Subcutaneous adipose tissue (tissue), 4 donors: ENCODE measurements around the gene DIP2C. TPM values are rescaled to one million over a fixed set of nuclear protein-coding genes. Genes with fewer than 3 reads are reported as not detected.

Experiments
- total RNA-seq, 4 donors: library from RNA; depleted of rRNA; stranded (reverse); fragments of >200 nt; gene quantifications; one replicate each; pipeline ENCODE4 v1.1.0, GENCODE V29; 2016
- TF ChIP-seq, protein P1 (sequence below): fragments of 450-650 bp; IDR thresholded peaks from one replicate; pipeline ENCODE4 v1.5.1; 2016; ENCODE audit warnings: low read depth, mild to moderate bottlenecking, control low read depth, antibody characterized with exemption, moderate library complexity

Gene DIP2C
- total RNA-seq, 4 donors from 2014 or later, result 32.1 to 64.0 (median 40.5) TPM

DNA sequence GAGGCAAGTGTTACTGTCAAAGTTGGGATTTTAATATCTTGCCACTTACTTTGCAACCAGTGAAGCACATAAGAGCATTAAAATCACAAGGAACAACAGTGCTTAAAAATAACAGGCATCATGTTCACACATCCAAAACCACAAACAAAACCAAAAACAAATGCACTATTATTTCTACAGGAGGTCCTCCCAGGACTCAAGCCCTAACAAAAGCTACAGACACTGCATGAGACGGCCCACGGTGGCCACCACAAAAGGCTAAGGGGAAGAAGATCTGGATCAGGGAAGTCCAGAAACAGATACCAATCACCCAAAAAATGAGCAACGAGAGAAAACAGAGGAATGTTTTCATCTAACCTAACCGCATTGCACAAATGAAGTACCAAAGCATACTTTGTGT, 395.8 kb downstream of the DIP2C start:
- TF ChIP-seq, protein P1, sequence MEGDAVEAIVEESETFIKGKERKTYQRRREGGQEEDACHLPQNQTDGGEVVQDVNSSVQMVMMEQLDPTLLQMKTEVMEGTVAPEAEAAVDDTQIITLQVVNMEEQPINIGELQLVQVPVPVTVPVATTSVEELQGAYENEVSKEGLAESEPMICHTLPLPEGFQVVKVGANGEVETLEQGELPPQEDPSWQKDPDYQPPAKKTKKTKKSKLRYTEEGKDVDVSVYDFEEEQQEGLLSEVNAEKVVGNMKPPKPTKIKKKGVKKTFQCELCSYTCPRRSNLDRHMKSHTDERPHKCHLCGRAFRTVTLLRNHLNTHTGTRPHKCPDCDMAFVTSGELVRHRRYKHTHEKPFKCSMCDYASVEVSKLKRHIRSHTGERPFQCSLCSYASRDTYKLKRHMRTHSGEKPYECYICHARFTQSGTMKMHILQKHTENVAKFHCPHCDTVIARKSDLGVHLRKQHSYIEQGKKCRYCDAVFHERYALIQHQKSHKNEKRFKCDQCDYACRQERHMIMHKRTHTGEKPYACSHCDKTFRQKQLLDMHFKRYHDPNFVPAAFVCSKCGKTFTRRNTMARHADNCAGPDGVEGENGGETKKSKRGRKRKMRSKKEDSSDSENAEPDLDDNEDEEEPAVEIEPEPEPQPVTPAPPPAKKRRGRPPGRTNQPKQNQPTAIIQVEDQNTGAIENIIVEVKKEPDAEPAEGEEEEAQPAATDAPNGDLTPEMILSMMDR, result no peak

DNA sequence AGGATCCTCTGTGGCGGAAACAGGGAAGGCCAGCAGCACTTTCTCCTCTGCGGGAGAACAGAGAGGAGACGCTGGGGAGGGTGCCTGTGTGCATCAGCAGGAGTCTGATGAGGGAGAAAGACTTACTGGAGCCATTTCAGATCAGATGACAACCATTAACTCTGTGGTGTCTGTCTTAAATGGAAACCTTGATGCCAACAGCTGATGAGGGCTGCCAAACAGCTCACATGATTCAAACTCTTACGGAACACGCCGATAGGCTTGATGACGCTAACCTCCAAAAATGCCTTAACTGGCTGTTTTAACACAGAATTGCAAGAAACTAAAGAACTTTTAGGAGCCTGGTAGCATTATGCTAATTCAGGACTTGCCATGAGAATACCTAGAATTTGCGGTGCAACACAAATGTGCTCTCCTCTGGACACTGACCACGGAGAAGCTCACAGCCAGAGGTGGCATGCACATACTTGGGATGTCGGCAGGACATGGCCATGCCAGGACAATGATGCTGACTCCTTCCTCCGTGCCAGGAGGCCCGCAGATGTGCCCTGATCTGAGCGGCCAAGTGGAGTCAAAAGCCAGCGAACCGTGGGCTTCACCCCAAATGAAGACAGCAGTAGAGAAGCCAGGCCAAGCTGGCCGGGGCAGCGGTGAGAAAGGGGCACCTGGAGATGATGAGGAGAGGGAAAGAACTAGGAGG, 399.3 kb downstream of the DIP2C start:
- TF ChIP-seq, protein P1, result no peak

DNA sequence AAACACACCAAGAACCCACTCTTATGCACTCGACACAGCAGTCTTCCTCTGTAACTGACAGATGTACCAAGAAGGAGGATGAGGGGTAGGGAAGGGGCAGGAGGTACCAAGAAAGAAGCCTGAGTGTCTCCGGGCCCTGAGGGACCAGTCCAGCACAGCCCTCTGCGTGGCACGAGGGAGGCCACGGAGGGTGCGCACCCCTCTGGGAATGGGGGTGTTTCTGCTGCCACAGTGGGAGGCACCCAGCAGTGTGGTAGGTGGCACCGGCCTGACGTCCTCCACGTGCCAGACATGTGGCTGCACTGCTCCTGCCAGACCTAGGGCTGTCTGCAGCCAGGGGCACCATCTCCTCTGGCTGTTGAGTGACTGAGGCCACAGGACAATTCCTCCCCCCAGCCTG, 399.9 kb downstream of the DIP2C start:
- TF ChIP-seq, protein P1, result no peak

DNA sequence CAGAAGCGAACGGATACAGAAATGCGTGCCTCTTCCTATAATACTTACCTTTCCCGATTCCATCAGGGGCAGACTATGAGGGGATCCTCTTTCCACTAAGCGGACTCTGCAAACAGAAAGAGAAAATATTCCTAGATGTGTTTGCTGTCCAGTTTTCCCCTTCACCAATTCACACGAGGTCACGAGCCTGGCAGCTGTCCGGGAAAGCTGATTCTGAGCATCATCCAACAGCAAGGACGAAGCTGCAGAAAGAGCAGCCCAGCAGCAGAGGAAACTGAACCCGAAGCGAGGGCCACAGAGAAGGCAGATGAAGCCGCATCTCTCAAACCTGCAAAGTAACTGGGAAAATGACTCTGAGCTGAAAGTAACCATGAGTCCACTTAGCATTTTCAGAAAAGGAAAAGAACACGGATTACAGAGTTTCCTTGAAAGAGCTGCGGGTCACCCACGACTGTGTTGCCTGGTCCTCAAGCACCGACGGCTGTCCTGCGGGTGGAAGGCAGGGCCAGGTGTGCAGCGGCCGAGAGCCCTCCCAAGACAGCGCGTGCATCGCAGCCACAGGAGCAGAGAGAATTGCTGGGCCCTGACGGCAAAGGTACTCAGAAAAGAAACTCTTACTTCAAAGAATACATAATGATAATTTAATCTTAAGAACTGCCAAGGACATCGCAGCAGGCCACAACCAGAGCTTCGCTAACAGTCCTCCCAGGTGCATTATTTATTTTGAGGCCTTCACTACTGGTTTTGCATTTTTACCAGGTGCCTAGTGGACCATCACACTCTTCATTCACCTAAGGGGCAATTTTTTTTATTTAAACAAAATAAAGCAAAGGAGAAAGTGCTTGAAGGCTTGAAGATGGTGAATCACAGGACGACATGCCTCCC, 400.9 kb downstream of the DIP2C start:
- TF ChIP-seq, protein P1, result no peak

DNA sequence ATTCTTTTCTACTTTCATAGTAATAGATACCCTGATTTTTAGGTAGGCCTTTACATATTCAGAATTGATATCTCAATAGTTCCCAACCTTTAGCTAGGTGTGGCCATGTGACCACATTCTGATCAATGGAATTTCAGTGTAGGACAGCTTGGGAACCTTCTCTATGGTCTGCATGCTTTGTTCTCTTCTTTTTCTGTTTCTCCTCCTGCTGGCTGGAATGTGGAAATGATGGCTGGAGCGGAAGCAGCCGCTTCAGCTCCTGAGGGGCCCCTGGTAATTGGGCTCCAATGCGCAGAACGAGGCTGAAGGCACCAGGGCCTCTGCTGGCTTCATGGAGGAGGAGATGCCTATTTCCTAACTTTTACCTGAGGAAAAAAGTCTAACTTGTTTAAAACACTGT, 401.7 kb downstream of the DIP2C start:
- TF ChIP-seq, protein P1, result no peak

DNA sequence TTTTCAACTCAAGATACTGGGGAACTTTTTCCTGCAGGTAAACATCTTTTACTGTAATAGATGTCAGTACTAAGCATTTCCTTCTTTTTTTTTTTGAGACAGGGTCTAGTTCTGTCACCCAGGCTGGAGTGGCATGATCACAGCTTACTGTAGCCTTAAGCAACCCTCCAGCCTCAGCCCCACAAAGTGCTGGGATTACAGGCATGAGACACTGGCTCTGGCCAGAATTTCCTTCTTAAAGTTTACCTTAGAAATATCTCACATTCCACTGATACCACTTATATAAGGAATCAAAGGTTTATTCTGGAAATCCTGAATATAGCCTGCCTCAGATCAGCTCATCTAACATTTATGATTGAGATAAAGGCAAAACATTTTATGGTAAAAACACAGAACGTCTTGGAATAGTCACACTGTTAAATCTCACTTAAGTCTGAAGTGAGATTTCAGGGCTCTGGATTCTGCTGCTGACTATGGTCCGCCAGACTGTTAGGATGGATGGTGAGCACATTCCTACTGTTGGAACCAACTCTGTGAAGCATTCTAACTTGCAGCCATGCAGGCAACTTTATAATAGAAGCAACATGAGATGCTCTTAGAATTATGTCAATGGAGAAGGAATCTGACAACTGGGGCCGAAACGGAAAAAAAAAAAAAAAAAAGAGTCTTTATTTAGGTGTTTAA, 402.3 kb downstream of the DIP2C start:
- TF ChIP-seq, protein P1, result no peak

DNA sequence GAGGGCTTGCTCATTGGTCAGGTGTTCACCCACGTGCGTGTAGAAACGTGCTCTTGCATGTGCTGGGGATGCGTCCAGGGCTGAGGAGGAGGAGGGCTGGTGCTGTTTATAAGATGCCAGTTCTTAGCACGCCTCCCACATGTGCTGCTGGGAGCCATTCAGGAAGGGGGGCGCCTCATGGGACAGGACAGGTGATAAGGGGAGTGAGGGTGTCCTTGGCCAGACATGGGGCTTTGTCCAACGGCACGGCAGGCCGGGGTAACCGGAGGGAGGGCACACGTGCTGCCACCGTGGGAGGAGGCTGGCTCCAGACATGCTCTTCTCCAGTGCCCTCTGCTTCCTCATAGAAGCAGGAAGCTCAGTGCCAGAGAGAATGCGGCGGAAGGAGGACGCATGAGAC, 404.3 kb downstream of the DIP2C start:
- TF ChIP-seq, protein P1, result no peak
